Lower leg skin (tissue), 3 donors: ENCODE measurements around the gene WASF3.

ENCODE experiments used
- POLR2A ChIP-seq, 2 donors: fragments of 450-650 bp; IDR thresholded peaks; one replicate each; pipeline ENCODE4 v1.6.1; 2016 to 2017; ENCODE audit warnings: antibody characterized with exemption in 2 of 2, mild to moderate bottlenecking in 1 of 2, moderate library complexity in 1 of 2
- TF ChIP-seq, protein P1 (sequence below), 3 donors: fragments of 450-650 bp; IDR thresholded peaks; one replicate each; pipeline ENCODE4 v1.5.1; 2016; ENCODE audit warnings: antibody characterized with exemption in 3 of 3, mild to moderate bottlenecking in 3 of 3, moderate library complexity in 2 of 3

DNA sequence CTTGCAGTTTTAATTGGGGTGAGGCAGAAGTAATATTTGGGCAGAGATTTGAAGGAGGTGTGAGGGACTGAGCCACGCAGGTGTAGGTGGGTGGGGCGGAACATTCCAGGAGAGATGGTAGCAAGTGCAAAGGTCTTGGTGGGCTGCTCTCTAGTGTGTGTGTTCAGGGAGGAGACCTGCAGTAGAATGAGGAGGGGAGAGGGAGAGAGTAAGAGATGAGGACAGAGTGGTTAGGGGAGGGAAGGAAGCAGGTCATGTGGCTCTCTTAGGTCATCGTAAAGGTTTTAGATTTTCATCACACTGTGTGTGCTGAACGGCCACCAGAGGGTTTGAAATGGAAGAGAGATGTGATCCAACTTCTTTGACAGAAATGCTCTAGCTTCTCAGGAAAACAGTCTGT, 33.5 kb downstream of the WASF3 start:
- no peak for TF ChIP-seq POLR2A (IDR thresholded peaks at IDR 0.05)
- TF ChIP-seq, protein P1, sequence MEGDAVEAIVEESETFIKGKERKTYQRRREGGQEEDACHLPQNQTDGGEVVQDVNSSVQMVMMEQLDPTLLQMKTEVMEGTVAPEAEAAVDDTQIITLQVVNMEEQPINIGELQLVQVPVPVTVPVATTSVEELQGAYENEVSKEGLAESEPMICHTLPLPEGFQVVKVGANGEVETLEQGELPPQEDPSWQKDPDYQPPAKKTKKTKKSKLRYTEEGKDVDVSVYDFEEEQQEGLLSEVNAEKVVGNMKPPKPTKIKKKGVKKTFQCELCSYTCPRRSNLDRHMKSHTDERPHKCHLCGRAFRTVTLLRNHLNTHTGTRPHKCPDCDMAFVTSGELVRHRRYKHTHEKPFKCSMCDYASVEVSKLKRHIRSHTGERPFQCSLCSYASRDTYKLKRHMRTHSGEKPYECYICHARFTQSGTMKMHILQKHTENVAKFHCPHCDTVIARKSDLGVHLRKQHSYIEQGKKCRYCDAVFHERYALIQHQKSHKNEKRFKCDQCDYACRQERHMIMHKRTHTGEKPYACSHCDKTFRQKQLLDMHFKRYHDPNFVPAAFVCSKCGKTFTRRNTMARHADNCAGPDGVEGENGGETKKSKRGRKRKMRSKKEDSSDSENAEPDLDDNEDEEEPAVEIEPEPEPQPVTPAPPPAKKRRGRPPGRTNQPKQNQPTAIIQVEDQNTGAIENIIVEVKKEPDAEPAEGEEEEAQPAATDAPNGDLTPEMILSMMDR (IDR thresholded peaks at IDR 0.05): no peak
